OCI-LY7 (cell line): ENCODE data around the gene TCEAL4. TPM values are rescaled to one million over a fixed set of nuclear protein-coding genes. Genes with fewer than 3 reads are reported as not detected.

Experiments used
- BruUV-seq: library from RNA; stranded (reverse); fragments of 400-500 nt; replicated peaks from 2 replicates; lab custom pipeline; 2021; lab: Mats Ljungman, UMichigan
- CTCF ChIA-PET: fragments of 300-600 bp; sonication (Branson Sonifier 250); formaldehyde crosslinking; loops from one replicate; lab custom pipeline; 2022; ENCODE audit warnings: antibody characterized with exemption; ENCODE audit not compliant: unreplicated experiment; lab: Charles Lee
- POLR2A ChIA-PET: fragments of 300-600 bp; sonication (Branson Sonifier 250); formaldehyde crosslinking; loops from one replicate; lab custom pipeline; 2022; ENCODE audit warnings: antibody characterized with exemption; lab: Charles Lee
- DNase-seq: peaks from one replicate; pipeline ENCODE4 v3.0.0-alpha.2; 2015; ENCODE audit warnings: low spot score
- H2AFZ ChIP-seq: fragments of 200-600 bp; sonication (generic), shearing (Covaris generic); 2 replicates; pipeline ENCODE4 v1.6.1; 2014; ENCODE audit warnings: mild to moderate bottlenecking, antibody characterized with exemption, low read length, moderate library complexity
- H3K27ac ChIP-seq: fragments of 200-600 bp; sonication (generic); 2 replicates; pipeline ENCODE4 v1.5.1; 2014; ENCODE audit warnings: mixed run types, low read depth, mild to moderate bottlenecking, moderate library complexity, low read length, inconsistent platforms; ENCODE audit not compliant: poor library complexity, severe bottlenecking
- H3K36me3 ChIP-seq: fragments of 200-600 bp; sonication (generic); 2 replicates; pipeline ENCODE4 v1.6.1; 2014; ENCODE audit warnings: mild to moderate bottlenecking, antibody characterized with exemption, low read length, moderate library complexity, mixed read lengths; ENCODE audit not compliant: insufficient read depth
- H3K4me1 ChIP-seq: fragments of 200-600 bp; sonication (generic); 2 replicates; pipeline ENCODE4 v1.5.1; 2014; ENCODE audit warnings: mild to moderate bottlenecking, low read length; ENCODE audit not compliant: insufficient read depth, poor library complexity, severe bottlenecking
- H3K4me2 ChIP-seq: fragments of 200-600 bp; sonication (generic); 2 replicates; pipeline ENCODE4 v1.6.1; 2014; ENCODE audit warnings: mild to moderate bottlenecking, low read length
- H3K4me3 ChIP-seq: fragments of 200-600 bp; sonication (generic); 2 replicates; pipeline ENCODE4 v1.5.1; 2014; ENCODE audit warnings: mild to moderate bottlenecking, low read depth, low read length; ENCODE audit not compliant: poor library complexity, severe bottlenecking
- H3K79me2 ChIP-seq: fragments of 200-600 bp; sonication (generic); 2 replicates; pipeline ENCODE4 v1.6.1; 2016; ENCODE audit warnings: low read depth, mild to moderate bottlenecking, low read length, moderate library complexity, mixed read lengths; ENCODE audit not compliant: insufficient read depth
- H3K9me2 ChIP-seq: fragments of 200-600 bp; sonication (generic); 2 replicates; pipeline ENCODE4 v1.6.1; 2016; ENCODE audit warnings: mild to moderate bottlenecking, low read length, mixed read lengths; ENCODE audit not compliant: insufficient read depth
- H3K9me3 ChIP-seq: fragments of 200-600 bp; sonication (generic); 2 replicates; pipeline ENCODE4 v1.6.1; 2014; ENCODE audit warnings: mild to moderate bottlenecking, mixed run types, low read length, mixed read lengths
- H4K20me1 ChIP-seq: fragments of 200-600 bp; sonication (generic); 2 replicates; pipeline ENCODE4 v1.6.1; 2014; ENCODE audit warnings: mild to moderate bottlenecking, antibody characterized with exemption, low read length, moderate library complexity, mixed read lengths; ENCODE audit not compliant: insufficient read depth
- CTCF ChIP-seq: fragments of 200-600 bp; sonication (generic); conservative IDR thresholded peaks from 2 replicates; pipeline ENCODE4 v1.5.1; 2014; ENCODE audit warnings: mild to moderate bottlenecking, antibody characterized with exemption, low read length, moderate library complexity, mixed read lengths
- EZH2phosphoT487 ChIP-seq: fragments of 200-600 bp; sonication (generic); IDR thresholded peaks from 2 replicates; pipeline ENCODE4 v1.6.1; 2018; ENCODE audit warnings: low read depth, borderline replicate concordance, mild to moderate bottlenecking, mixed run types, antibody characterized with exemption, low read length, moderate library complexity, mixed read lengths
- intact Hi-C: fragments of 100-400 bp; cut with micrococcal nuclease; formaldehyde crosslinking; loops from one replicate; pipeline ENCODE4 v1.10.0; 2022; ENCODE audit not compliant: unreplicated experiment
- total RNA-seq, 2 experiments: library from RNA; depleted of rRNA in 1 of 2; stranded (reverse); fragments of >200 nt in 1 of 2; shearing (Covaris generic) in 1 of 2; gene quantifications; 2 replicates each; pipeline ENCODE4 v1.2.3, GENCODE V29; 2014 to 2022

Gene TCEAL4
- total RNA-seq, 2 experiments from 2014 or later: 4.5 to 8.8 TPM

GRCh38 chrX:103556963-103557612 lies 28.2 kb upstream of the TCEAL4 start:
- Histone ChIP-seq H3K4me1 (no peaks in the 10 kb centered on the region), H3K79me2 (no peaks in the 10 kb centered on the region), H4K20me1 (no peaks in the 10 kb centered on the region), H3K27ac (no peak overlapping the region), H3K4me2 (no peak overlapping the region), H3K9me3 (no peaks in the 10 kb centered on the region), H3K9me2 (no peaks in the 10 kb centered on the region), H2AFZ (no peak overlapping the region), H3K4me3 (no peak overlapping the region), H3K36me3 (no peaks in the 10 kb centered on the region)
- TF ChIP-seq EZH2phosphoT487 (no peak), CTCF (no peak)
- ChIA-PET POLR2A (no interaction called here), CTCF (no interaction called here)
- peak; percentile 0 for DNase-seq
- BruUV-seq: no TSS peak
- intact Hi-C loops: no loop called here

GRCh38 chrX:103560256-103560655 lies 25.1 kb upstream of the TCEAL4 start:
- CTCF ChIA-PET: no interaction called here
- no peak overlapping the region for H3K27ac ChIP-seq
- no peak for DNase-seq
- H3K4me1 ChIP-seq: peaks cover 3% of the 10 kb centered on the region
- intact Hi-C loops: no loop called here
- H3K4me2 ChIP-seq: no peak overlapping the region
- H3K9me3 ChIP-seq: no peaks in the 10 kb centered on the region
- H3K4me3 ChIP-seq: no peak overlapping the region
- POLR2A ChIA-PET: no interaction called here
- BruUV-seq: no TSS peak
- no peak overlapping the region for H2AFZ ChIP-seq
- TF ChIP-seq CTCF (no peak), EZH2phosphoT487 (no peak)
- H3K36me3 ChIP-seq: no peaks in the 10 kb centered on the region
- no peaks in the 10 kb centered on the region for H3K79me2 ChIP-seq
- H4K20me1 ChIP-seq: no peaks in the 10 kb centered on the region
- H3K9me2 ChIP-seq: no peaks in the 10 kb centered on the region

- BruUV-seq: no TSS peak
- H3K4me3 ChIP-seq: no peak overlapping the region
- no peak for TF ChIP-seq CTCF
- no peak for TF ChIP-seq EZH2phosphoT487
- H3K9me3 ChIP-seq: no peaks in the 10 kb centered on the region
- DNase-seq: no peak
- no peaks in the 10 kb centered on the region for H3K9me2 ChIP-seq
- H2AFZ ChIP-seq: no peak overlapping the region
- ChIA-PET CTCF (no interaction called here), POLR2A (interaction anchor here (0.7 kb wide), 1 partner anchor 8 kb away, joined by 4 read pairs; no protein-coding TSS in a partner anchor)
- peaks cover 5% of the 10 kb centered on the region for H3K4me1 ChIP-seq
- no peak overlapping the region for H3K4me2 ChIP-seq
- no peak overlapping the region for H3K27ac ChIP-seq
- H3K79me2 ChIP-seq: no peaks in the 10 kb centered on the region
- H3K36me3 ChIP-seq: no peaks in the 10 kb centered on the region
- intact Hi-C loops: no loop called here
- H4K20me1 ChIP-seq: no peaks in the 10 kb centered on the region
Observed at GRCh38 chrX:103562801-103563200, 22.5 kb upstream of the TCEAL4 start.
